MG63 (cell line): ENCODE measurements around the gene FOXL2NB. TPM values are rescaled to one million over a fixed set of nuclear protein-coding genes. Genes with fewer than 3 reads are reported as not detected.

ENCODE experiments used
- DNase-seq: peaks from one replicate; pipeline ENCODE4 v3.0.0-alpha.2; 2020
- H3K27me3 ChIP-seq: fragments of 250-450 bp; sonication (Bioruptor Pico); 2 replicates; pipeline ENCODE4 v1.5.1; 2020; ENCODE audit warnings: mild to moderate bottlenecking, moderate library complexity
- H3K36me3 ChIP-seq: fragments of 250-450 bp; sonication (Bioruptor Pico); 2 replicates; pipeline ENCODE4 v1.5.1; 2020; ENCODE audit warnings: mild to moderate bottlenecking, moderate library complexity
- H3K4me3 ChIP-seq: fragments of 250-450 bp; sonication (Bioruptor Pico); 2 replicates; pipeline ENCODE4 v1.5.1; 2020; ENCODE audit warnings: mild to moderate bottlenecking, moderate library complexity
- H3K9me3 ChIP-seq: fragments of 250-450 bp; sonication (Bioruptor Pico); 2 replicates; pipeline ENCODE4 v1.5.1; 2020; ENCODE audit warnings: mild to moderate bottlenecking, moderate library complexity
- total RNA-seq: library from RNA; depleted of rRNA; stranded (reverse); fragments of >200 nt; shearing (Covaris generic); gene quantifications from 2 replicates; pipeline ENCODE4 v1.2.3, GENCODE V29; 2014; ENCODE audit warnings: low replicate concordance

The FOXL2NB gene
- total RNA-seq, 1 experiment from 2014 or later, result not detected

DNA sequence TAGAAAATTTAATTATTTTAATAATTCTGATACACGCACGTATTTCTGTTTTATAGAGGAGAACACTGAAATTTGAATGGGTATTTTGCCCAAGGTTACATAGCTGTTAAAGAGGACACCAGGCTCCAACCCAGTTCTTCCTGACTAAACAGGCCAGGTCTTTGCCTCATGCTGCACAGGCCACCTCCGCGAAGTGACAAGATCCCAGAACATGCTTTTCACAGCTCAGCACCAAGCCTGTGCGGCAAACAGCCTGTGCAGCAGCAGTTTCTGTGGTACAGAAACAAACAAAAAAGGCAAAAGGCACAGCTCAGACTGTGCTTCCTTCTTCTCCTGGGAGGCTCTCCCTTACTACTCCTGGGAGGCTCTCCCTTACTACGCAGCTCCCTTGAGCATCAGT lies 6.6 kb upstream of the FOXL2NB start:
- Histone ChIP-seq H3K27me3 (no peaks in the 10 kb centered on the region), H3K36me3 (no peaks in the 10 kb centered on the region), H3K9me3 (no peaks in the 10 kb centered on the region; the same call in 1 of the 2 replicates), H3K4me3 (no peak overlapping the region)
- no peak for DNase-seq

DNA sequence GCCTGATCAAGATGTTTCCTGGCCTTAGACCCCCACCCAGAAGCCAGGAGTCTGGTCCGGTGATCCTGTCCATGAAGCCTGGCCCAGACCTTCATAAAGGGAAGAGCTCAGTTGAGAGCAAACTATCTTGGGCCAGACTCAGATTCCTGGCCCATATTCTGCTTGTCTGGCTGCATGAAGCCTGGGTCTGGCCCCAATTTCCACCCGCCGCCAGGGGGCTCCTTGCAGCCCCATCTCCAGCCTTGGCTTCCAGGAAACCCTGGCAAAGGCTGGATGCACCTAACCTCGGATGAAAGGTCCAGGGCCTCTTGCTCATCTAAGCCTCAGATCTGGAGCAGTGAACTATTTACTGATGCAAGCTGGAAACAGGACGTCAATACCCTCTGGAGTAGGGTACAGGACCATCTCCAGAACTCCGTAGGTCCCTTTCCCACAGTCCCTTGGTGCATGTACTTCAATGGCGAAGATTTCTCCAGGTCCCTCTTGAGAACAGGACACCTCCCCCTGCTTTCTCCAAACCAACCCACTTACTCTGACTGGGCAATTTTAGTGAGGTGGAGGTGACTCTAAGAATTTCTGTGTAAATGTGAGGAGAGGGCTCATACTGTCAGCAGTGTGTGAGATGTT lies 5.6 kb upstream of the FOXL2NB start:
- H3K36me3 ChIP-seq, result no peaks in the 10 kb centered on the region
- H3K27me3 ChIP-seq, result no peaks in the 10 kb centered on the region; the same call in 1 of the 2 replicates
- H3K4me3 ChIP-seq, result no peak overlapping the region
- H3K9me3 ChIP-seq, result no peaks in the 10 kb centered on the region; the same call in 1 of the 2 replicates
- DNase-seq, result peak; percentile 75

DNA sequence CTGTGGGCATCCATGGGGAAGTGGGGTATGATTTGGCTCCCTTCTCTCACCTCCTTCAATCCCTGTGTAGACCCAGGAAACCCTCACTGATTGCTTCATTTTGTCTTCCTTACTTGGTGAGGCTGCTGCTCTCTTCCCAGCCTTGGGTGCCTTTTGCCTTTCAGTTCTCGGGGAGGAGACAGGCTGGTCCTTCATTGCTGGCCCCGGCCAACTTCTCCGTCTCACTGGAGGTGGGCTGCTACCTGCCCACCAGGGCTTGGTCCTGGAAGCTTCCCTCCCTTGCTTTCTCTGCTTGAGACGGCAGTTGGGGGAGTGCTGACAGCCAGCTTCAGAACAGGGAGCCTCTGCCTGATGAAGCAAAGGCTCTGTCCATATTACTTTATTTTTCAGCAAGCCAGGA lies 4.7 kb upstream of the FOXL2NB start:
- Histone ChIP-seq H3K4me3 (no peak overlapping the region), H3K27me3 (no peaks in the 10 kb centered on the region; the same call in 1 of the 2 replicates), H3K36me3 (no peaks in the 10 kb centered on the region), H3K9me3 (no peaks in the 10 kb centered on the region)
- no peak for DNase-seq

DNA sequence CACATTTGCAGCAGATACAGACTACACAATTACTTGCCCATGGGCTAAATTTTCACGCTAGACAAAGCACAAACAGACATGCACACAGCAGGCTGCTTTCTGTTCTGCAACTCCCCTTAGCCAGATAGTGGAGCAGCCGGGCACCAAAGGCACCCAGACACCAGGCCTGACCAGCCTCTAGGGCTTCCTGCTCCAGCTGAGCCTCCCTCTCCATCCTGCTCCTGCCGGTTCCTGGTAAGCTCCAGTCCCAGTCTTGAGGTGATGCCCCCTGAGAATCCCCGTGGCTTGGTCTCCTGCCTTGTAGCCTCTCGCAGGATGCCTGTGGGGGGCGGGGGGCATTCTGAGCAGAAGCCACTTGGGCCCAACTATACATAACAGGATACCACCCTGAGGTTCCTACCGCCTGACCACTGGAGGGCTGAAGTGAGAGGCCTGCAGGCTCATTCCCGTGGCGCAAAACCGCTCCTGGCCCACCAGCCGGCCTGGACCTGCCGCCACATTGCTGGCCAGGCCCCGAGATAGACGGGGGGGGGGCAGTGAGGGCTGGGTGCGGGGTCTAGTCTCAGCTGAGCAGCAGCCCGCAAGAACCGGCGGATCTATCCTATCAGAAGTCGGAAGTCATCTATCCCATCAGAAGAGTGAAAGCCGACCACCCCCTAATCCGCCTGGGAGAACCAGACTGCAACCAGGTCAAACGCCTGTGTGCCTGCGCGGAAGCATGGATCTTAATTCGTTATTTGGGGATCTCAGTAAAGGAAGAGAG lies 4.0 kb upstream of the FOXL2NB start:
- no peaks in the 10 kb centered on the region for H3K9me3 ChIP-seq
- no peak overlapping the region for H3K4me3 ChIP-seq
- DNase-seq, result no peak
- H3K27me3 ChIP-seq, result no peaks in the 10 kb centered on the region; the same call in 1 of the 2 replicates
- no peaks in the 10 kb centered on the region for H3K36me3 ChIP-seq

DNA sequence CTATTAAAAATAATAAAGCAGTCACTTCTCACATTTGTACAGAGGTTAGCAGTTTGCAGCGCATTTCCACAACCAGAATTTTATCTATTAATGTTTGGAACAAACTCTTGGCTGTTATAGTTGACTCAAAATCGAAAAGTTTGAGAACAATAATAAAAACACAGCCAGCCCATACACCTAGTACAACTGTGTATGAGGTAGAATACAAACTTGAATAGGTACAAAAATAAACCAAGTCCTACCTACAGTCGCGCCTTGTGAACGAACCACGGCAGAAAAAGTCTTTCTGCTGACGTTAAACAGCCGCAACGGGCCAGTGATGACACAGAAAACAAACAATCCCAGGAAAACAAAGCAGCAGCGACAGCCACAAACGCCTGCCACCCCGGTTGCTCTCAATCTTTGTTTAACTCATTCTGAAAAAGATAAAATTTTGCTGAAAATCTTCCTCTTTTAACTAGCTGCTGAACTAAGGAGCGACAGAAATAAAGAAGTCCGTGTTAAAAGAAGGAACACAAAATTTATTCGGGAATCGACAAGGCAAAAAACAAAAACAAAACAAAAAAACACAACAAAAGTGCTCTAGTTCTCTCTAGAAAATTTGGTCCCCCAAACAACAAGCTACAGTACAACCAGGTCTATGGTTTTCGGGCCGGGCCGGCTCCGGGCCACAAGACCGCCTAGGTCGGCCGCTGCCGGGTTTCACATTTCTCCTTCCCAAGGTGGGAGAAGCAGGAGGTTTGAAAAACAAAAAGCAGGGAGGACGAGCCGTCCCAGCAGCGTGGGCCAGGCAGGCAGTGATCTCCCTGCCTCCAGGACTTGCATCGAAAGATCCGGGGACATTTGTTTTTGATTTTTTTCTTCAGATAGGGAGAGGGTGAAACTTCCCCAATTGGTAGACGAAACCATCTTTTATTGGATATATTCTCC lies 3.0 kb upstream of the FOXL2NB start:
- Histone ChIP-seq H3K4me3 (no peak overlapping the region), H3K27me3 (no peaks in the 10 kb centered on the region; the same call in 1 of the 2 replicates), H3K9me3 (no peaks in the 10 kb centered on the region), H3K36me3 (no peaks in the 10 kb centered on the region)
- DNase-seq, result no peak

DNA sequence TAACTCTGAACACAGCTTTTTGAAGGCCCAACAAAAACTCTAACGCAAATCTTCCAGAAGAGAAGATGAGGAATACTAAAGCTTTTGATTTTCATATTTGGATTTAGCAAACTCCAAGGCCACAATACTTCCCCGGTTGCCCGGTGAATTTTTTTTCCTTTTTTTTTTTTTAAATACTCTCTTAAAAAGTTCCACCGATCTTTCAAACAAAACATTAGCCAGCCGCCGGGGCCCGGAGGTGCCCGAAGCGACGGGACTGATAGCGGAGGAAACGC lies 2.4 kb upstream of the FOXL2NB start:
- H3K27me3 ChIP-seq, result no peaks in the 10 kb centered on the region; the same call in 1 of the 2 replicates
- H3K4me3 ChIP-seq, result no peak overlapping the region

DNA sequence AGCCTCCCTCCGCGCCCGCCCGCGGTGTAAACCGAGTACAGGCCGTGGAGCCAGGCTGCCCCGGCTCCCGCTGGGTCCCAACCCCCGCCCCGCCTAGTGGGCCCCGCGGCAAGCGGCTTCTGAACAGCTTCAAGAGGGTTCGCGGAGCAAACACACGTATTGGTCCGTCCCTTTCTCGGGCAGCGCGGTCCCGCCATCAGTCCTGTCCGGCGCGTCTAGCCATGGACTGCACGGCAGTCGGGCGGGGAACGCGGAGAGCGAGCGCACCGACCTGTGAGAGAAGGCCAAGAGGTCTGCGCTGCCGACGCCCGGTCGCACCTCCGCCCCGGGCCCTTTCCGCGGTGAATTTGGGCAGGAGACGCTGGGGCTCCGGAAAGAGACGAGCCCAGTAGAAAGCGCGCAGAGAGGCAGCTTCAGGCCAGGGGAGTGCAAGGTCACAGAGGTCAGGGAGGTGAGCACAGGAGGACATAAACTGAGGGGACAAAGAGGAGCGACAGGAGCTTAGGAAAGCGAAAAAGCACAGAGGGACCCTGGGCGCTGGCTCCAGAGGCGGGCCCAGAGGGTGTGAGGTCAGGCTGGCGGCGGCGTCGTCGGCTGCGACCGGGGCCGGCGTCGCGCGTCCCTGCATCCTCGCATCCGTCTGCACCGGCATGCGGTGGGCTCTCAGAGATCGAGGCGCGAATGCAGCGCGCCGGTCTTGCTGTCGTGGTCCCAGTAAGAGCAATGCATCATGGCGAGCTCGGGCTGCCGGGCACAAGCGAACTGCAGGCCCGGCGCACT lies 1.9 kb upstream of the FOXL2NB start:
- Histone ChIP-seq H3K4me3 (no peak overlapping the region), H3K9me3 (no peaks in the 10 kb centered on the region), H3K36me3 (no peaks in the 10 kb centered on the region), H3K27me3 (no peaks in the 10 kb centered on the region; the same call in 1 of the 2 replicates)
- no peak for DNase-seq

More for the DNA sequence above, 2.4 kb upstream of the FOXL2NB start:
- H3K9me3 ChIP-seq, result no peaks in the 10 kb centered on the region
- no peak for DNase-seq
- no peaks in the 10 kb centered on the region for H3K36me3 ChIP-seq

DNA sequence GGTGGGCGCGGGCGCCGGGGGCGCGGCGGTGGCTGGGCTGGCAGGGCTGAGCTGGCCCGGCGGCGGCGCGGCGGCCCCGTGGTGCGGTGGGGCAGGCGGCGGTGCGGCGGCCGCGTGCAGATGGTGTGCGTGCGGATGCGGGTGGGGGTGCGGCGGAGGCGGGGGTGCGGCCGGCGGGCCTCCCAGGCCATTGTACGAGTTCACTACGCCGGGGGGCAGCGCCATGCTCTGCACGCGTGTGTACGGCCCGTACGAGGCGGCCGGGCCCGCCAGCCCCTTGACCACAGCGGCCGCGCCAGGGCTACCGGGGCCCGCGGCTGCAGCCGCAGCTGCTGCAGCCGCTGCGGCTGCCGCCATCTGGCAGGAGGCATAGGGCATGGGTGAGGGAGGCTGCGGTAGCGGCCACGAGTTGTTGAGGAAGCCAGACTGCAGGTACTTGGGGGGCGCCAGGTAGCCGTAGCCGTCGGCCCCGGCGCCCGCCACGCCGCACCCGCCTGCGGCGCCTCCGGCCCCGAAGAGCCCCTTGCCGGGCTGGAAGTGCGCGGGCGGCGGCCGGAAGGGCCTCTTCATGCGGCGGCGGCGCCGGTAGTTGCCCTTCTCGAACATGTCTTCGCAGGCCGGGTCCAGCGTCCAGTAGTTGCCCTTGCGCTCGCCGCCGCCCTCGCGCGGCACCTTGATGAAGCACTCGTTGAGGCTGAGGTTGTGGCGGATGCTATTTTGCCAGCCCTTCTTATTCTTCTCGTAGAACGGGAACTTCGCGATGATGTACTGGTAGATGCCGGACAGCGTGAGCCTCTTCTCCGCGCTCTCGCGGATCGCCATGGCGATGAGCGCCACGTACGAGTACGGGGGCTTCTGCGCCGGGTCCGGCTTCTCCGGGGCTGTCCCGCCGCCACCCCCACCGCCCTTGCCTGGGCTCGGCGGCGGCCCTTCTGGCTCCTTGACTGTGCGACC lies 1.0 kb upstream of the FOXL2NB start:
- Histone ChIP-seq H3K36me3 (no peaks in the 10 kb centered on the region), H3K27me3 (no peaks in the 10 kb centered on the region; the same call in 1 of the 2 replicates), H3K4me3 (no peak overlapping the region), H3K9me3 (no peaks in the 10 kb centered on the region)
- DNase-seq, result peak; percentile 42

DNA sequence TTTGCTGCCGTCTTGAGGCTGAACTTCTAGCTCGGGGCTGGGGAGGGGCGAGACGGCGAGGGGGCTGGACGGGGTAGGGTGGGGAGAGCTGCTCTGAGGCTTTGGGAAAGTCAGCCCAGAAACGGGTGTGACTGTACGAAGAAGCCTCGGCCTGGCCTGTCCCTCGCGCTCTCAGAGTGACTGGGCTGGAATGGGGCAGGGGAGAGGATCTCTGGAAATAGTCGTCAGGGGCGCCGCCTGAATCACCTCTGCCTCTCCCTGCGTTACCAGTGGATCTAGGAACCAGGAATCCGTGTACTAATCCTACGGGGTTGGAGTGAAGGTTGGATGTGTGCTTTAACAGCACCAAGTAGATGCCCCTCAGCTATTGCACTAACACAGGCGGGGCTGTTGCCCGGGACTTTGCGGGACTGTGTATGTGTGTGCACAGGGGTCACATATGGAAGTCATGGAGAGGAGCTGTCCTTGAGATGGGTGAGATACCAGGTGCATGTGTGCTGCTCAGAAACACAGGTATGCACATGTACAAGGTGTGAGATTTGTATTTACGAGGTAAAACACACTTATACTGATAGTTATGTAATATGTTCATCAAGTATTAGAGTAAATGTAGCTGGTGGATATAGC lies 591 bp downstream of the FOXL2NB start:
- DNase-seq, result no peak
- Histone ChIP-seq H3K9me3 (no peaks in the 10 kb centered on the region), H3K4me3 (no peak overlapping the region), H3K27me3 (no peaks in the 10 kb centered on the region; the same call in 1 of the 2 replicates), H3K36me3 (no peaks in the 10 kb centered on the region)

DNA sequence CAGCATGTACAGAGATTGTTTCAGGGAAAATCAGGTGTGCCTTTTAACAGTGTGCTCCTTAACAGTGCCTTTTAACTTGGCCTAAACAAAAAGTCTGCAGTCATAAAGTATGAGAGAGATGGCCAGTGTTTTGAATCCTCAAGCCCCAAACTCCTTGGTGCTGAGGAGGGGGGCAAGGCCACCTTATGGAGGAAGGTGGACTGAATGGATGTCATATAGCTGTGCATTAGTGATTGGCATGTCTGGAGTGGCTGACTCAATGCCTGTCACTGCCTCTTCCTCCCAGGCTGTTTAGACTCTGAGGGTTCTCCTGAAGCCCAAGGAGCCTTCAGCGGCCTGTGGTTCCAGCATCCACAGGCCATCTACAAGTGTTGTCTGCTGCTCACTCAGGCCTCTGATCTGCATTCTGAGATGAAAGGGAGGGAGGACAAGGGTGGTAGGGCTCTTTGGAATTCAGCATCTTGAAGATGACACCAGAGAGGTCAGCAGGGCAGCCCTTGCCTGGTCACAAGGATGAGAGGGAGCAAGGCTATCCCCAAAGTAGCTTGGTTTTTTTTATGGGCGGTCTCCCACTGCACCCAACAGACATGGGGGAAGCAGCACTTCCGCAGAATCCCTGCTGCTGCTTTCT lies 1.5 kb downstream of the FOXL2NB start:
- no peaks in the 10 kb centered on the region; the same call in 1 of the 2 replicates for H3K27me3 ChIP-seq

DNA sequence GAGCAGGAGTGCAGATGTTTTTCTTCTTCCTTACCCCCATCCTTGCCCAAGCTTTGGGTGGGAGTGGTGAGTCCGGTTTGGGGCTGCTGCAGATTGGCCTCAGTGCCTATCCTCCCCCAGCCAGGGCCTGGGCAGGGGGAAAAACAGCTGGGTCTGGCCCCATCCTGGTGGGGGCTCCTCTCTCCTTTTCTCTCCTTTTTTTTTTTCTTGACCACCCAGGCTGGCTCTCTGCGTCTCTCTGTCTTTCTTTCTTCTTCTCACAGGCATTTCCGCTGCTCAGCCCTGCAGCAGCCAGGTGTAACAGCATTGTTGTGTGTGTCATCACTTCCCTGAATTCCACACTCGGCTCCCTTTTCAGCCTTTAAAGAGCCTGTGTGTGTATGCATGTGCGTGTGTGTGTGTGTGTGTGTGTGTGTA lies 2.0 kb downstream of the FOXL2NB start:
- H3K27me3 ChIP-seq, result no peaks in the 10 kb centered on the region; the same call in 1 of the 2 replicates
- no peaks in the 10 kb centered on the region for H3K9me3 ChIP-seq
- no peak overlapping the region for H3K4me3 ChIP-seq
- DNase-seq, result no peak
- H3K36me3 ChIP-seq, result no peaks in the 10 kb centered on the region

More for the DNA sequence above, 1.5 kb downstream of the FOXL2NB start:
- no peak for DNase-seq
- H3K9me3 ChIP-seq, result no peaks in the 10 kb centered on the region
- no peaks in the 10 kb centered on the region for H3K36me3 ChIP-seq
- no peak overlapping the region for H3K4me3 ChIP-seq

DNA sequence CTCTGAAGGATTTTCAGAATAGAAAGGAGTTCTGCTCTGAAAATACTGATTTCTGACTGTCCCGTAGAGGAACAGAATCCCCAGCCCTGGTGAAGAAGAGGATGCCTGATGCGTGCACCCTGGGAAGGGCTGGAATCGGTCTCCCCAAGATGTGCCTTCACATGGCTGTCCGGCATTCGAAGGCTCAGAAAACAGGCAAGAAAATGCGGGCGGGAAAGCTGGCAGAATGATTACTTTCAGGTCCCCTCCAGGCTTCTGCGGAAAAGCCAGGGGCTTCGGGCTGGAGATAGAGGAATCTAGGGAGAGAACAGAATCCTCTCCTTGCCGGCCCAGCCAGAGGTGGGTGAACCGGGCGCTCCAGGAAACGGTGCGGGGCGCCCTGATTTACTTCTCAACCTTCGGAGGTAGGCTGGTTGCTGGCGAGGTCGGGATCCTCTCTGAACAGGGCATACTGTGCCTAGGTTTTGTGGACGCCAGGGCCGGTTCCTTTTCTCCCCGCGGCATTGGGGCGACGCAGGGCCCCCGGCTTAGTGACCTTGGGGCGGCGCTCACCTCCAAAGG lies 2.5 kb downstream of the FOXL2NB start:
- Histone ChIP-seq H3K9me3 (no peaks in the 10 kb centered on the region), H3K4me3 (no peak overlapping the region; the same call in 1 of the 2 replicates), H3K36me3 (no peaks in the 10 kb centered on the region), H3K27me3 (no peaks in the 10 kb centered on the region; the same call in 1 of the 2 replicates)
- DNase-seq, result no peak

DNA sequence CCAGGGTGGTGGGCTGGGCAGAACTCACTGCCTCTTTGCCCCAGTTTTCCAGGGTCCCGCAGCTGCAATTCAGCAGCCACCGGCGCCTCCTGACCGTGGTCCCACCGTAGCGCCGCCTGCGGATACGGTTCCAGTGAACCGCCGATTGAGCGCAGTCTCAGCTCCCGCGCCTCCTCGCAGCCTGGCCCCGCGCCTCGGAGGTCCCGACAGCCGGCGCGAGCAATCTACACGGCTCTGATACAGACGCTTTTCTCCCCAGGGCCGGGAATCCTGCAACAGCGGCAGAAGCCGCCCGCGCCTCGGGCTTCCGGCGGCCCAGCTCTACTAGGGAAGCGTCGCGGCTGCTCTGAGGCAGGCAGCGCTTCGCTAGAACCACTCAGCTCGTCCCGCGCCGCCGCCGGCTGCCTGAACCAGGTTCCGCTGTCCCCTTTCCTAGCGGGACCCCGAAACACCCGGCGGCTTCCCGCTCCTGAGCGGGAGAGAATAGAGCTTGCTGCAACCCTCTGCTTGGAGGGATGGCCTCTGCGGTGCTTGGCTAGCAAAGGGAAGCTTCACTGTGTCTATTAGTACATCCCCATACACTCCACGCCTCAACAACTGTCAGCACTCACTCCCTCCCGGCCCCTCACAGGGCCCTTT lies 3.1 kb downstream of the FOXL2NB start:
- peak; percentile 45 for DNase-seq
- Histone ChIP-seq H3K27me3 (no peaks in the 10 kb centered on the region; the same call in 1 of the 2 replicates), H3K36me3 (no peaks in the 10 kb centered on the region), H3K9me3 (no peaks in the 10 kb centered on the region), H3K4me3 (peak overlapping the region; percentile 20; the same call in 1 of the 2 replicates)

DNA sequence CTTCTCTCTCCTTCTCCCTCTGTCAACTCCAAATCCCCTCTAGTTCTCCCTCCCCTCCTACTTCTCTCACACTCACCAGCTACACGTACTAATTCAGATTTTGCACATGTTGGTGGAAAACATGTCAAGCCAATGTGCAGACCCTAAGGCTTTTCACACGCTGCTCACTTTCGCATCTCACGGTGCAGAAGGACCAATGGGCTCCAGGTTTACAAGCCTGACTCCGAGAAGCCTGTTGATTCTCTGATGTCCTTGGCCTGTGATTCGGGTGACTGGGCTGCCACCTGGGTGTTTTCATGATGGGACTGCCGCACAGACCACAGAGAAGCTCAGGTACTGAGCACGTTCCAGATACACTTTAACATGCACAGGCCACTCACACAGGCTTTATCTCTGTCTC lies 3.7 kb downstream of the FOXL2NB start:
- H3K27me3 ChIP-seq, result no peaks in the 10 kb centered on the region; the same call in 1 of the 2 replicates
- no peaks in the 10 kb centered on the region for H3K36me3 ChIP-seq
- no peaks in the 10 kb centered on the region for H3K9me3 ChIP-seq
- DNase-seq, result no peak
- H3K4me3 ChIP-seq, result no peak overlapping the region
